GM19099 (cell line): ENCODE results near the gene ZNF444.

Experiments used
- POLR2A ChIP-seq: IDR thresholded peaks from 3 replicates; pipeline ENCODE4 v1.6.1; 2011; ENCODE audit warnings: low read depth; ENCODE audit not compliant: insufficient read length; ENCODE audit errors: extremely low read depth

Gene ZNF444

DNA sequence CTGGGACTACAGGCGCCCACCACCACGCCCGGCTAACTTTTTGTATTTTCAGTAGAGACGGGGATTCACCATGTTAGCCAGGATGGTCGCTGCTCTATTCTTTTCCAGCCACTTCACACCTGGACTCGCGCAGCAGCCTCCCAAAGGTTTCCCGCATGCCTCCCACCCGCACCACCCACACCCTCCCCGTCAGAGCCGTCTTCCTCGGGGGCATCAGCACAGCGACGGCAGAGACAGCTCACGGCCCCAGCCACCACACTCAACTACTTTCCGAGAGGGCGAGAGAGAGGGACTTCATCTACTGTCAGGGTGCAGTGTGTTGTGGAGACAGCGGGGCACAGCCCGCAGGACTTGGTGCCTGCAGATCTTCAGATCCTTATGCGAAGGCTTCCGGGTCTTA lies 25.6 kb upstream of the ZNF444 start:
- no peak for TF ChIP-seq POLR2A

DNA sequence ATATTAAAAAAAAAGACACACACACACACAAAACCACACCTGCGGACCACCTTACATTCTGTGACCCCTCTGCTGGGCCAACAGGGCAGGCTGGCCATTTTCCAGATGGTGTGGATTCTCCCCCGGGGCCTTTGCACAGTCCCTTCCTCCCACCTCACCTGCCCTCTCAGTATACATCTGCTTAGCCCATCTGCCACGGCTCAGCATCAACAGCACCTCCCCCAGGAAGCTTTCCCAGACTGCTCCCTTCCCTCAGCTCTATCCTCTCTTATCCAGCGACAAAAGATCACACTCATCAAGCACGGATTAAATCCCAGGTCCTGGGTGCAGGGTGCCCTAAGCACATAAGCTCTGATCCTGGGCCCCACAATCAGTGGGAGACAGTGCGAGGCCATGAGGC lies 24.5 kb upstream of the ZNF444 start:
- no peak for TF ChIP-seq POLR2A

DNA sequence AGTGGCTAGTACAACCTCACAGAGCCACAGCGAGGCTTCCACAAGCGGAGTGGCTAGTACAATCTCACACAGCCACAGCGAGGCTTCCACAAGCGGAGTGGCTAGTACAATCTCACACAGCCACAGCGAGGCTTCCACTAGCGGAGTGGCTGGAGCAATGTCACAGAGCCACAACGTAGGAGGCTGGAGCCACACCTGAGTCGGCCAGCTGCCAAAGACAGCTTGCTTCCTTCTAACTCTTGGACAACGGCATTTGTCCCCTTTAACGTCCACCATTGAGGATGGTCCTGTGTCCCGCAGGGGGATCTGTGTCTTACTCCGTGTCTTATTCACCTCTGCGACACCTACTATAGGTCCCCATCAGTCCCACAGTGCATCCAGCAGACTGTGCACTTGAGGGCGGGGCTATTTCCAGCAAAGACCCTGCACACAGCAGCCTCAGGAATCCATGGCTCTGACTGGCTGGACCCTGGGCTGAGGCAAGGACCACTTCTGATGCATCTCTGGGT lies 23.7 kb upstream of the ZNF444 start:
- TF ChIP-seq POLR2A = no peak

DNA sequence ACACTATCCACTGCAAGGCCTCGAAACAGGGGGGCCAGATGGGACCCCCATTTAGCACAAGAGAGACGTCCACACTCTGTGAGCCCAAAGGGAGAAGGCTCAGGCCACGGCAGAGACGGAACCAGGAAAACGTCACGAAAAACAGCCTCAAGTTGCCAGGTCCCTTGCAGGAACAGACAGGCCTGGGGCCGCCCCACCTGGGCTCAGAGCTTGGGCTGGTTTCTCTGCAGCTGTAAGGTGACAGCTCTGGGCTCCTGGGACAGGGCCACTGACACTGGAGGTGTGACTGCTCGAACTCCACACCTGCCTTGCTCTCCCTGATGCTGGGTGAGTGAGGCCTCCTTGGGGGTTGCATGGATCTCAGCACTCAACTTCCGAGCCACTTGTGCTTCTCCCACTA lies 23.2 kb upstream of the ZNF444 start:
- no peak for TF ChIP-seq POLR2A

DNA sequence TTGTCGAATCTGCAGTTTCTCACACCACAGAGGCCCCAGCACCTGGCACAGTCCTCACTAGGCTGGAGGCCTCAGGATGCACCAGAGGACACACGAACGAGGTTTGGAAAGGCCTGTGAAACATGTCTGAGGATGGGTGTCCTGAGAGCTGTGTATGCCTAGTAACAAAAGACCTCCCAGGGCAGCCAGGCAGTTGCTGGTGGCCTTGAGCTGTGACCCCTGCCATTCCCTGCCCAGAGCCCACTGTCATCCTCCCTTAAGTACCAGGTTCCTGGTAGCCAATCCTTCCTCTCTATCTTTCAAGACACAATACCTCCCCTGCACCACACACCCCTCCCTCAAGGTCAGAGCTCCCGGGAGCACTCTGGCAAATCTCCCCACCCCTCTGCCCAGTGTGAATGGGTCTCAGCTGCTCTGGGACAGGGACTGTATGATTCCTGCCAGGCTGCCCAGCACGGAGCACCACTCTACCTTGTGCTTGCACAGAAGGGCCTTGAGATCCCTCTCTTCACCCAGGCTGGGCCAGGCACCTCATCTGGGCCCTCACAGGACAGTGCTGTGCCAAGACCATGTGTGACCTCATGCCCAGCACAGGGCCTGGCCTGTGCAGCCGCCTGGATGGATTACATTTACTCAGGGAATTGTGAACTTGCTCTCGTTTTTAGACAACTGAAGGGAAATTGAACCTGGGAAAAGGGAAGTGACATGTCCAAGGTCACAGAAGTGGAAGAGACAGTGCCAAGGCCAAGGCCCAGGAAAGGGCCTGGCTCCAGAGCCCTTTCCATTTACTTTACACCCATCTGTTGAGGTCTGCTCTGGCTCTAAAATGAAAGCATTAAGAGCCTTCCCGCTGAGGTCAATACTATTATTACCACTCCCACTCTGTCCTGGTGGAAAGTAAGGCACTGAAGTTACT lies 22.2 kb upstream of the ZNF444 start:
- no peak for TF ChIP-seq POLR2A

DNA sequence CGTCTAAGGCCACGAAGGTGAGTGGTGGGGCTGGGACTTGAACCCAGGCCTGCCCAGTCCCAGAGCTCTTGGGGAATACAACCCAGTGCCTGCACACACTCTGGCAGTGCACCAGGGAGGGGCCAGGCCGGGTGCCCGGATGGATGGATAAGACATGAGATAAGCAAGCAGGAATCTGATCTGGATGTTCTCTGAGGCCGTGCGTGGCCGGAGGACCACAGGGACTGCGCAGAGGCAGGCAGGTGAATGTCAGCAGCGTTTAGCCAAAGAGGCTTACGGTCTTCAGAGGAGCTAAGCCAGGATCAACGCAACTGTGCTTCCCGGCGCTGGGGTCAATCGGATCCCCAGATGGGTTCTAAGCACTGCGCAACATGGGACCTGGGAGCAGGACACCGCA lies 21.5 kb upstream of the ZNF444 start:
- TF ChIP-seq POLR2A = no peak

DNA sequence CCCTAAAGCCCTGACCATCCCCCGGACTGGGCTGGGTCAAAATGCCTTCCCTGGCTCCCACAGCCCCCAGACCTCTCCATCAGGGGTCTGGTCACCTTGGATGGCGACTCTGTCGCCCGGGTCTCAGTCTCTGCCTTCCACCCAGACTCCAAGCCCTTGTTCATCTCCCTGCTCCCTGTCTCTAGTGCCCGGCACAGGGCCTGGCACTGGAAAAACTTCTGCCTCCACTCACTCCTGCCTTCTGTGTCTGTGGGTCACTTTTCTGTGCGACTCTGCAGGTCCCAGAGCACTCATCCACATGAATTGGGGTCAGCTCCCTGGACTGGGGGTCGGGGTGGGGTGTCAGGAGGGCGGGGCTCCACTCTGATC lies 21.1 kb upstream of the ZNF444 start:
- no peak for TF ChIP-seq POLR2A

DNA sequence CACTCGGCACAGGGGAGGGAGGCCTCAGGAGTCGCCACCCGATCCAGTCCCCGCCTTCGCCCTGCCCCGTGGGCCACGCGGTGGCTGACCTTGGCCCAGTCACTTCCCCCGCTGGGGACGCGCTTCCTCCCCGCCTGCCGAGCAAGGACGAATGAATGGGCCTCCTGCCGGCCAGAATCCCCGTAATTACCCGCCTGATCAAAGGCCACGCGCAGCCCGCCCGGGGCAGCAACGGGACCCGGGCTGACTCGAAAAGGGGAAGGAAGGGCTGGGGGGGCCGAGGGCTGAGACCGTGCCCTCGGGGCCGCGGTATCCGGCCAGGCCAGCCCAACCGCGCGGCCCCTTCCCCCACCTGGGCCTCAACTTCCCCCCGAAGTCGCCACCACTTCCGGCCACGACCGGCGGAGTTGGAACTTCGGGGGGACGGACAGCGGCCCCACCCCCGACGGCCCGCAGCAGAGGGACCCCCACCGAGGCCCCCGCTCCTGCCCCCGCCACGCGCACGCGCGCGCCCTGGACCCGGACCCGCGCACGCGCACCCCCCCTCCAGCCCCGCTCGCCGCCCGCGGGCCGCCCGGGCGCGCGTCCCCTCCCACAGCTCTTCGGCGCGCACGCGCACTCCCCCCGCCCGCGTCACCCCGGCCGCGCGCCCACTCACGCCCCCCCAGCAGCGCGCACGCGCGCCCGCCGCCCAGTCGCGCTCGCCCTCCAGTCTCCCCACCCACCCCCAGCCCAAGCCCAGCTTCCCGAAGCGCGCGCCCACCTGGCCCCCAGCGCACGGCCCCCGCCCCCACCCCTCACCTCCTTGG lies 20.5 kb upstream of the ZNF444 start:
- peak; percentile 47 for TF ChIP-seq POLR2A

DNA sequence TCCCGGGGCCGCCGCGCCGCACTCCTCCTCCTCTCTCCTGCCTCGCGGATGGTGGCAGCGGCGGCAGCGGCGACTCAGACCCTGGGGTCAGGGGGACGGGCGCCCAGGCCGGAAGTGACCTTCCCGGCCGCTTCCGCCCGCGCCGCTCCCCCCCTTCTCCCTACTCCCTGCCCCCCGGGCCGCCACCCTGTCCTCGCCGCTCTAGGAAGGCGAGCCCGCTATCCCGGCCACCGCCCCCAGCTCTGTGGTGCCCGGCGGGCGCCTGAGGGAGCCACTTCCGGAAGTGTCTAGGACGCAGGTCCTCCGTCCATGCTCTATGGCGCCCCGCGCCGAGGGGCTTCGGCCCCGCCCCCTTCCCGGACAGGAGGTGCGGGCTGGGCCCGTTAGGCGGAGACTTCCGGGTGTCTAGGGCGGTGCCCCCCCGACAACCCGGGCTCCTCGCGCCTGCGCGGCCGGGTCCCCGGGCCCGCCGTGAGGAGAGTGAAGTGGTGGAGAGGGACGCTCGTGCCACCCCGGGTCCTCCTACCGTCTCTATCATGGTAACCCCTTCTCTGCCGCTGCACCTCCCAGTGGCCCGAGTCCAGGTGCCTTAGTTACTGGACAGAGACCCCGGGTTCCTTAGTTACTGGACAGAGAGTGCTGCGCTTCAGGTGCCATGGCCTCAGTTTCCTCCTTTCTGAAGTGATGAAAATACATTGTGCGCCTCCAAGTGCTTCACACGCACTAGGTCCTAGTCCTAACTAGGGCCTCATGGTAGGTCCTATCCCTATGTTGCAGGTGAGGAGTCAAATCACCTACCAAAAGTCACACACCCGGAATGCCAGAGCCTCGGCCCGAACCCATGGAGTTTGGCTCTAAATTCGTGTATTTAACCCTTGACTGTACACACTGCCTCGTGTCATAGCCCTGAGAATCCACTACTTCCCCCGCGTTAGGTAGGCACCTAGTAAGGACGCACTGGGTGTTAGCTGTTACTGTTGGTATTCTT lies 19.6 kb upstream of the ZNF444 start, which contains the start of gene ZNF787:
ZNF787 (minus strand) TSS at position 116 of the 988 bp plus-strand sequence. CDS start 18,078 bp downstream, outside the sequence.
- TF ChIP-seq POLR2A = peak; percentile 63

DNA sequence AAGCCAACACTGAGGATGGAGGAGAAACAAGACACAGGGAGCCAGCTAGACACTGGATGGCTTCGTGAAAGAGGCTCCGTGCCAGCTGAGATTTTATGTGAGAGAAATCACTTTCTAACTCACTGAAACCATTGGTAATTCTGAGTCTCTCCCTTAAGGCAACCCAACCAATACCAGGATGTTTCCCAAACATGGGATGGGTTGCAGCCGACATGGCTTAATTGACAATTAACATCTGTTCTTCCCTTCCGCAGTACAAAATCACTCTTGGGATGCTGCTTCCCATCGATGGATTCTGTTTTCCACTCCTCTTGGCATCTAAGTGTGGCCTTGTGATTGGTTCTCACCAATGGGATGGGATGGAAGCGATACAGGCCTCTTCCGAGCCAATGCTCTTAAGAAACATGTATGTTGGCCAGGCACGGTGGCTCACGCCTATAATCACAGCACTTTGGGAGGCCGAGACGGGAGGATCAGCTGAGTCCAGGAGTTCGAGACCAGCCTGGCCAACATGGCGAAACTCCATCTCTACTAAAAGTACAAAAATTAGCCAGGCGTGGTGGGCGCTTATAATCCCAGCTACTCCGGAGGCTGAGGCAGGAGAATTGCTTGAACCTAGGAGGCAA lies 17.7 kb upstream of the ZNF444 start:
- TF ChIP-seq POLR2A = no peak

DNA sequence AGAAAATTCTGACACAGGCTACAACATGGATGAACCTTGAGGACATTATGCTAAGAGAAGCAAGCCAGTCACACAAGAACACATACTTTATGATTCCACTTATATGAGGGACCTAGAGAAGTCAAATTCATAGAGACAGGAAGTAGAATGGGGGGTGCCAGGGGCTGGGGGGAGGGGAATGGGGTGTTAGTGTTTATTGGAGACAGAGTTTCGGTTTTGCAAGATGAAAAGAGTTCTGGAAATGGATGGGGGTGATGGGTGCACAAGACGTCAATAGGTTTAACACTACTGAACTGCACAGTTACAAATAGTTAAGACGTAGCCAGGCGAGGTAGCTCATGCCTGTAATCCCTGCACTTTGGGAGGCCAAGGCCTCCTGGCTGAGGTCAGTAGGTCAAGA lies 16.5 kb upstream of the ZNF444 start:
- no peak for TF ChIP-seq POLR2A

DNA sequence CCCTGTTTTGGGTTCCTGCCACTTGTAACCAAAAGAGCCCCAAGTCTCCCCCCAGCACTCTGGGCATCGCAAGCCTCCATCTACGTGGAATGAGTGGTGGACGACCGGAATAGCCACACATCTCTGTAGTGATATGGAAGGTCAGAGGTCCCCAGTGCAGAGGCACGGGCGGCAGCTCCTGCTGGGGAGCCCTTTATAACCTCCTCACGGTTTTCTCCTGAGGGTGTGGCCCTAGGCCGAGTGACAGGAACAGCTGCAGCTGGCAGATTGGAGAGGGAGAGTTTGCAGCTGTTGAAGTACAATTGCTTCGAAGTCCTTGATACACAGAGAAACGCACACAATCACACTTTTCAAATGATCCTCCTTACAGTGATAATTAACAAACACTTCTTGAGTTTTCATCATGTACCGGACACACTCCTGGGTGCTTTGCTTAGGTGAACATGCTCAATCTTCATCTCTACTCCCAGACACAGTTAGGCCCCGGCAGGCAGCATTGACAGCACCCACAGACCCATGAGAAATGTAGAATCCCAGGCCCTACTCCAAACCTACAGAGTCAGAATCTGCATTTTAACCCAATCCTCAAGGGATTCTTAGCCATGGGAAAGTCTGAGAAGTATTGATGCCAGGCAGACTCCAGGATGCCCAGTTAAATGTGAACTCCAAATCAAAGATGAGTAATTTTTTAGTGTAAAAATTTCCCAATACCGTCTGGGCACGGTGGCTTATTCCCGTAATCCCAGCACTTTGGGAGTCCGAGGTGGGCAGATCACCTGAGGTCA lies 15.1 kb upstream of the ZNF444 start:
- no peak for TF ChIP-seq POLR2A
